PC-3 (cell line): ENCODE measurements around the gene C11orf97. TPM values are rescaled to one million over a fixed set of nuclear protein-coding genes. Genes with fewer than 3 reads are reported as not detected.

Source experiments
- ATAC-seq: fragments of 200-7000 bp; cut with Tn5 transposase; 2 replicates; pipeline ENCODE4 v1.9.1; 2020; ENCODE audit warnings: mild to moderate bottlenecking, moderate library complexity
- BruUV-seq: library from RNA; stranded (reverse); fragments of 400-500 nt; replicated peaks from 2 replicates; lab custom pipeline; 2021; lab: Mats Ljungman, UMichigan
- CTCF ChIA-PET: fragments of 300-600 bp; sonication (Branson Sonifier 250); formaldehyde crosslinking; loops from one replicate; lab custom pipeline; 2022; ENCODE audit warnings: antibody characterized with exemption; lab: Charles Lee
- POLR2A ChIA-PET: fragments of 300-600 bp; sonication (Branson Sonifier 250); formaldehyde crosslinking; loops from one replicate; lab custom pipeline; 2022; ENCODE audit warnings: antibody characterized with exemption; ENCODE audit not compliant: unreplicated experiment; lab: Charles Lee
- DNase-seq: peaks from one replicate; pipeline ENCODE4 v3.0.0-alpha.2; 2015
- H2AFZ ChIP-seq: fragments of 300-600 bp; sonication (generic); 2 replicates; pipeline ENCODE4 v1.6.0; 2016; ENCODE audit warnings: antibody characterized with exemption, low read length
- H3F3A ChIP-seq: fragments of 300-600 bp; sonication (generic); one replicate; pipeline ENCODE4 v1.6.0; 2017; ENCODE audit warnings: antibody characterized with exemption, low read length, control low read depth, mild to moderate bottlenecking; ENCODE audit not compliant: unreplicated experiment
- H3K27ac ChIP-seq: fragments of 300-600 bp; sonication (generic); 2 replicates; pipeline ENCODE4 v1.5.1; 2016; ENCODE audit warnings: mild to moderate bottlenecking, low read length
- H3K27me3 ChIP-seq: fragments of 300-600 bp; sonication (generic); 2 replicates; pipeline ENCODE4 v1.6.1; 2016; ENCODE audit warnings: low read length, mixed read lengths
- H3K36me3 ChIP-seq: fragments of 300-600 bp; sonication (generic); 2 replicates; pipeline ENCODE4 v1.6.1; 2016; ENCODE audit warnings: low read depth, mixed run types, low read length, mixed read lengths
- H3K4me1 ChIP-seq: fragments of 300-600 bp; sonication (generic); 2 replicates; pipeline ENCODE4 v1.5.1; 2016; ENCODE audit warnings: low read length; ENCODE audit not compliant: insufficient read depth
- H3K4me2 ChIP-seq: fragments of 300-600 bp; sonication (generic); 2 replicates; pipeline ENCODE4 v1.6.0; 2016; ENCODE audit warnings: low read length
- H3K4me3 ChIP-seq: fragments of 300-600 bp; sonication (generic); 2 replicates; pipeline ENCODE4 v1.5.1; 2016; ENCODE audit warnings: mild to moderate bottlenecking, low read length, mixed read lengths
- H3K79me2 ChIP-seq: fragments of 300-600 bp; sonication (generic); 2 replicates; pipeline ENCODE4 v1.6.1; 2017; ENCODE audit warnings: low read length, mixed read lengths
- H3K9ac ChIP-seq: fragments of 300-600 bp; sonication (generic); 2 replicates; pipeline ENCODE4 v1.6.0; 2016; ENCODE audit warnings: mild to moderate bottlenecking, low read length
- H3K9me2 ChIP-seq: fragments of 300-600 bp; sonication (generic); replicated peaks from 2 replicates; pipeline ENCODE4 v1.6.1; 2016; ENCODE audit warnings: mixed run types, low read length, mixed read lengths
- H3K9me3 ChIP-seq: fragments of 300-600 bp; sonication (generic); 2 replicates; pipeline ENCODE4 v1.6.1; 2016; ENCODE audit warnings: low read length, mixed read lengths
- H4K20me1 ChIP-seq: fragments of 300-600 bp; sonication (generic); 2 replicates; pipeline ENCODE4 v1.6.1; 2016; ENCODE audit warnings: low read length, mixed read lengths
- CTCF ChIP-seq: fragments of 300-600 bp; sonication (generic); conservative IDR thresholded peaks from 2 replicates; pipeline ENCODE4 v1.5.1; 2017; ENCODE audit warnings: antibody characterized with exemption, low read depth, mild to moderate bottlenecking, low read length
- EZH2 ChIP-seq: fragments of 300-600 bp; sonication (generic); IDR thresholded peaks from one replicate; pipeline ENCODE4 v1.6.1; 2017; ENCODE audit warnings: antibody characterized with exemption, mild to moderate bottlenecking, low read length; ENCODE audit not compliant: unreplicated experiment
- EZH2phosphoT487 ChIP-seq: fragments of 300-600 bp; sonication (generic); IDR thresholded peaks from 2 replicates; pipeline ENCODE4 v1.6.1; 2018; ENCODE audit warnings: mild to moderate bottlenecking, antibody characterized with exemption, low read length, borderline replicate concordance
- intact Hi-C: fragments of 100-400 bp; cut with micrococcal nuclease; formaldehyde crosslinking; loops from 2 replicates; pipeline ENCODE4 v1.9.0; 2023
- total RNA-seq: library from RNA; depleted of rRNA; stranded (reverse); fragments of >200 nt; gene quantifications from 2 replicates; pipeline ENCODE4 v1.2.3, GENCODE V29; 2014

The C11orf97 gene
- total RNA-seq, 1 experiment from 2014 or later, result not detected

- BruUV-seq, result no TSS peak
- POLR2A ChIA-PET, result no interaction called here
- intact Hi-C loops, result no loop called here
- Histone ChIP-seq H3K4me3 (no peak overlapping the region), H4K20me1 (no peaks in the 10 kb centered on the region), H3K36me3 (peaks cover 15% of the 10 kb centered on the region), H3K27ac (no peak overlapping the region), H3K4me1 (no peaks in the 10 kb centered on the region), H3K27me3 (no peaks in the 10 kb centered on the region), H3K4me2 (no peak overlapping the region), H3K9ac (no peak overlapping the region), H3K79me2 (no peaks in the 10 kb centered on the region), H3K9me3 (no peaks in the 10 kb centered on the region), H3K9me2 (no peaks in the 10 kb centered on the region), H3F3A (no peaks in the 10 kb centered on the region), H2AFZ (no peak overlapping the region)
- DNase-seq (no peak), ATAC-seq (no peak)
- CTCF ChIA-PET, result no interaction called here
- TF ChIP-seq EZH2 (no peak), CTCF (no peak), EZH2phosphoT487 (no peak)
Measured at GRCh38 chr11:94472916-94473799, 39.1 kb upstream of the C11orf97 start.

GRCh38 chr11:94477624-94478023 lies 34.6 kb upstream of the C11orf97 start:
- no peak for ATAC-seq

More at GRCh38 chr11:94477624-94478023, 34.6 kb upstream of the C11orf97 start:
- Histone ChIP-seq H3K9me3 (no peaks in the 10 kb centered on the region), H3F3A (no peaks in the 10 kb centered on the region), H3K79me2 (no peaks in the 10 kb centered on the region), H3K4me3 (no peak overlapping the region), H3K9ac (no peak overlapping the region), H3K4me1 (no peaks in the 10 kb centered on the region), H3K27ac (no peak overlapping the region), H3K9me2 (no peaks in the 10 kb centered on the region), H3K36me3 (peaks cover 22% of the 10 kb centered on the region; the same call in 1 of the 2 replicates), H3K27me3 (no peaks in the 10 kb centered on the region), H2AFZ (no peak overlapping the region), H3K4me2 (no peak overlapping the region), H4K20me1 (no peaks in the 10 kb centered on the region)
- ChIA-PET POLR2A (no interaction called here), CTCF (no interaction called here)
- intact Hi-C loops, result no loop called here
- BruUV-seq, result no TSS peak
- no peak for DNase-seq
- no peak for TF ChIP-seq EZH2phosphoT487
- TF ChIP-seq CTCF, result no peak
- no peak for TF ChIP-seq EZH2
